Neural progenitor cell (in vitro differentiated cells): ENCODE results near the gene DYSF. TPM values are rescaled to one million over a fixed set of nuclear protein-coding genes. Genes with fewer than 3 reads are reported as not detected.

ENCODE experiments used
- DNase-seq: peaks from one replicate; pipeline ENCODE4 v3.0.0-alpha.2; 2016; ENCODE audit warnings: low spot score
- H2AFZ ChIP-seq: fragments of 200-600 bp; sonication (generic); replicated peaks from 2 replicates; pipeline ENCODE4 v1.6.1; 2016; ENCODE audit warnings: antibody characterized with exemption
- H3F3A ChIP-seq: fragments of 200-600 bp; sonication (generic); 2 replicates; pipeline ENCODE4 v1.6.1; 2016; ENCODE audit warnings: antibody characterized with exemption, low read depth
- H3K27ac ChIP-seq: fragments of 200-600 bp; sonication (generic); 2 replicates; pipeline ENCODE4 v1.5.1; 2016; ENCODE audit warnings: mild to moderate bottlenecking
- H3K27me3 ChIP-seq: fragments of 200-600 bp; sonication (generic); 2 replicates; pipeline ENCODE4 v1.6.1; 2016; ENCODE audit warnings: mild to moderate bottlenecking, moderate library complexity
- H3K36me3 ChIP-seq: fragments of 200-600 bp; sonication (generic); 2 replicates; pipeline ENCODE4 v1.5.1; 2016
- H3K4me1 ChIP-seq: fragments of 200-600 bp; sonication (generic); 2 replicates; pipeline ENCODE4 v1.6.1; 2016; ENCODE audit warnings: mixed run types
- H3K4me2 ChIP-seq: fragments of 200-600 bp; sonication (generic); 2 replicates; pipeline ENCODE4 v1.6.1; 2016
- H3K4me3 ChIP-seq: fragments of 200-600 bp; sonication (generic); 2 replicates; pipeline ENCODE4 v1.5.1; 2016
- H3K79me2 ChIP-seq: fragments of 200-600 bp; sonication (generic); 2 replicates; pipeline ENCODE4 v1.6.1; 2016; ENCODE audit warnings: low read depth
- H3K9ac ChIP-seq: fragments of 200-600 bp; sonication (generic); 2 replicates; pipeline ENCODE4 v1.6.1; 2016
- H3K9me3 ChIP-seq: fragments of 200-600 bp; sonication (generic); 2 replicates; pipeline ENCODE4 v1.5.1; 2016; ENCODE audit warnings: low read depth
- H4K20me1 ChIP-seq: fragments of 200-600 bp; sonication (generic); 2 replicates; pipeline ENCODE4 v1.6.1; 2016; ENCODE audit warnings: low read depth
- H3K27ac Mint-ChIP-seq: 3 replicates; pipeline ENCODE4 v1.8.0; 2021; ENCODE audit warnings: mixed read lengths
- H3K27me3 Mint-ChIP-seq: 2 replicates; pipeline ENCODE4 v1.8.0; 2022; ENCODE audit warnings: low read depth, mild to moderate bottlenecking, inconsistent platforms, moderate library complexity, mixed read lengths; ENCODE audit not compliant: insufficient read depth
- H3K36me3 Mint-ChIP-seq: 3 replicates; pipeline ENCODE4 v1.8.0; 2021; ENCODE audit warnings: mixed read lengths
- H3K4me1 Mint-ChIP-seq: 3 replicates; pipeline ENCODE4 v1.8.0; 2021; ENCODE audit warnings: mixed read lengths
- H3K4me3 Mint-ChIP-seq: 3 replicates; pipeline ENCODE4 v1.8.0; 2021; ENCODE audit warnings: mild to moderate bottlenecking, moderate library complexity, mixed read lengths
- H3K9me3 Mint-ChIP-seq: 3 replicates; pipeline ENCODE4 v1.8.0; 2020; ENCODE audit warnings: mixed read lengths
- EZH2 ChIP-seq: fragments of 200-600 bp; sonication (generic); IDR thresholded peaks from 2 replicates; pipeline ENCODE4 v1.6.1; 2017; ENCODE audit warnings: antibody characterized with exemption, mild to moderate bottlenecking, moderate library complexity
- EZH2phosphoT487 ChIP-seq: fragments of 200-600 bp; sonication (generic); IDR thresholded peaks from 2 replicates; pipeline ENCODE4 v1.6.1; 2017; ENCODE audit warnings: antibody characterized with exemption
- total RNA-seq: library from RNA; depleted of rRNA; stranded (reverse); fragments of >200 nt; gene quantifications from 2 replicates; pipeline ENCODE4 v1.2.3, GENCODE V29; 2015; ENCODE audit warnings: low replicate concordance
- TF ChIP-seq, protein P1 (sequence below): fragments of 200-600 bp; sonication (generic); IDR thresholded peaks from 2 replicates; pipeline ENCODE4 v1.5.1; 2017; ENCODE audit warnings: antibody characterized with exemption, mild to moderate bottlenecking

Gene DYSF
- total RNA-seq, 1 donor from 2014 or later, result 0.39 TPM

DNA sequence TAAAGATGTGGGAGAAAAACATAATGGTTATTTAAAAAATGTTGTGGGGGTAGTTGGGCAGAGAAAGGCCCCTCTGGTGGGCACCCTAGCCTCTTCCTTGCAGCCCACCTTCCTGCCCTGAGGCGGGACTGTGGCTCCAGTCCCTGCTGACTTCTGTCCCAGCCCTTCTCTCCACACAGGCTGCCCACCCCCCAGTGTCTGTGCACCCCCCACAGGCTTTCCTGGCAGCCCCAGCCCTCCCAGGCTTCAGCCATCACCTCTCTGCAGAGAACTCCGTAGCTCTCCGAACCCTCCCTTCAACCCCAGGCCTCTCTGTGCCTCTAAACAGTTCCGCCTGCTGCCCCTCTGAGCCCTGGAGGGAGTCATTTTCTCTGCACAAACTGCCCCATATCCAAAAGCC is 75.4 kb downstream of the DYSF start:
- no peaks in the 10 kb centered on the region for H3K36me3 ChIP-seq
- no peaks in the 10 kb centered on the region for H3K4me1 Mint-ChIP-seq
- no peaks in the 10 kb centered on the region for H3K9me3 ChIP-seq
- peaks cover 8% of the 10 kb centered on the region for H3K4me1 ChIP-seq
- no peak overlapping the region for H3K9ac ChIP-seq
- no peak overlapping the region for H3K4me3 ChIP-seq
- no peaks in the 10 kb centered on the region for H3K27me3 ChIP-seq
- H3K79me2 ChIP-seq, result no peaks in the 10 kb centered on the region
- H3K27ac ChIP-seq, result no peak overlapping the region
- no peaks in the 10 kb centered on the region for H3F3A ChIP-seq
- H3K4me3 Mint-ChIP-seq, result no peak overlapping the region
- H3K27ac Mint-ChIP-seq, result no peak overlapping the region
- no peaks in the 10 kb centered on the region for H3K9me3 Mint-ChIP-seq
- H3K27me3 Mint-ChIP-seq, result peaks cover 4% of the 10 kb centered on the region
- DNase-seq, result no peak
- H3K36me3 Mint-ChIP-seq, result no peaks in the 10 kb centered on the region
- TF ChIP-seq EZH2phosphoT487, result no peak
- TF ChIP-seq, protein P1, sequence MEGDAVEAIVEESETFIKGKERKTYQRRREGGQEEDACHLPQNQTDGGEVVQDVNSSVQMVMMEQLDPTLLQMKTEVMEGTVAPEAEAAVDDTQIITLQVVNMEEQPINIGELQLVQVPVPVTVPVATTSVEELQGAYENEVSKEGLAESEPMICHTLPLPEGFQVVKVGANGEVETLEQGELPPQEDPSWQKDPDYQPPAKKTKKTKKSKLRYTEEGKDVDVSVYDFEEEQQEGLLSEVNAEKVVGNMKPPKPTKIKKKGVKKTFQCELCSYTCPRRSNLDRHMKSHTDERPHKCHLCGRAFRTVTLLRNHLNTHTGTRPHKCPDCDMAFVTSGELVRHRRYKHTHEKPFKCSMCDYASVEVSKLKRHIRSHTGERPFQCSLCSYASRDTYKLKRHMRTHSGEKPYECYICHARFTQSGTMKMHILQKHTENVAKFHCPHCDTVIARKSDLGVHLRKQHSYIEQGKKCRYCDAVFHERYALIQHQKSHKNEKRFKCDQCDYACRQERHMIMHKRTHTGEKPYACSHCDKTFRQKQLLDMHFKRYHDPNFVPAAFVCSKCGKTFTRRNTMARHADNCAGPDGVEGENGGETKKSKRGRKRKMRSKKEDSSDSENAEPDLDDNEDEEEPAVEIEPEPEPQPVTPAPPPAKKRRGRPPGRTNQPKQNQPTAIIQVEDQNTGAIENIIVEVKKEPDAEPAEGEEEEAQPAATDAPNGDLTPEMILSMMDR, result no peak
- TF ChIP-seq EZH2, result no peak
- H4K20me1 ChIP-seq, result no peaks in the 10 kb centered on the region
- H2AFZ ChIP-seq, result no peak overlapping the region
- H3K4me2 ChIP-seq, result no peak overlapping the region

DNA sequence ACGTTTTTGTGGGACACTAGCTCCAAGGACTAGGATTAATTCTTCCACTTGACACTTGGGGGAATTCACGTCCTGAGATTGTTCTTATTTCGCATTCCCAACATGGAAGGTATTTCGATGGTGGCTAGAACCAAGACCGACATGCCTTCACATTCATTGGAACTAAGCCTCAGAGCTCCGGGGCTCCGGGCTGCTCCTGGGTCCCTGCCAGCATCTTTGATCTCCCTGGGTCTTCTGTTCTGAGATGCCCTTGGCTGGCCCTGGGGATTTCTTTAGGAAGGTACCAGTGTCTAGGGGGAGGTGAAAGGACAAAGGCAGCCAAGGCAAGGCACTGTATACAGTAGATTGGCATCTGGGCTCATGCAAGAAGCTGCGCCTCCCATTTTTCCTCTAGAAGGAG is 76.8 kb downstream of the DYSF start:
- Histone ChIP-seq H3K27ac (no peak overlapping the region), H2AFZ (no peak overlapping the region), H3K4me2 (no peak overlapping the region), H3K27me3 (no peaks in the 10 kb centered on the region), H3K4me3 (no peak overlapping the region), H3K79me2 (no peaks in the 10 kb centered on the region), H3K36me3 (no peaks in the 10 kb centered on the region), H3K9me3 (no peaks in the 10 kb centered on the region), H3F3A (no peaks in the 10 kb centered on the region), H3K4me1 (peaks cover 8% of the 10 kb centered on the region), H4K20me1 (no peaks in the 10 kb centered on the region), H3K9ac (no peak overlapping the region)
- Mint-ChIP-seq H3K4me3 (no peak overlapping the region), H3K36me3 (no peaks in the 10 kb centered on the region), H3K4me1 (no peaks in the 10 kb centered on the region), H3K27ac (no peak overlapping the region), H3K27me3 (peaks cover 5% of the 10 kb centered on the region), H3K9me3 (no peaks in the 10 kb centered on the region)
- TF ChIP-seq, protein P1, result no peak
- no peak for TF ChIP-seq EZH2
- no peak for TF ChIP-seq EZH2phosphoT487
- DNase-seq, result no peak

DNA sequence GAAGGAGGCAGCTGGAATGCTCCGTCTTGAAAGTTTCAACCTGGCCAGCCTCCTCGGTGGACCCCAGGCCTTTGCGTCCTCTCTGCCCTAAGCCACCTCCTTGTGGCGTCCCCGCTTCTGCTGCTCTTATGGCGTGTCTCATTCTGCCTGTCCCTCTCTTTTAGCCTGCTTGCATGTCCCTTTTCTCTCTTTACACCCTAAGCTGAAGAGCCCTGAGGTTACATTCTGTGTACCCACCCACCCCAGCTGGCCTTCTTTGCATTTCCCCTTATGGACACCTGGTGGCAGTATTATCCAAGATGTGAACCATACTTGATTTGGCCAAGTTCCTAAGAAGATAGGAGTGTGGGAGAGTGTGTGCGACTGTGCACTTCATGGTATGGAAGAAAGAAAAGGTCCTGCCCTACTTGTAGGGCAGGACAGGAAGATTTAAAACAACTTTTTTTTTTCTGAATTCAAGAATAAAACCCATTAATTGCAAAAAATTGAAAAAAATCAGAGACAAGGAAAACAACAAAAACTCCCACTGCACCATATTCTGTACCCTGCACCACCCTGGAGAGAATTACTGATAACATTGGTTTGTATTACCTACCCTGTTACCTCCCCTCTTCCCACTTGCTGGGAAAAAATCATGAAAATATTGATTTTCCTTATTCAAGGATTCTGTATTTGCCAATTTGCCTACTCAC is 77.4 kb downstream of the DYSF start:
- Histone ChIP-seq H3K27me3 (no peaks in the 10 kb centered on the region), H3K4me2 (no peak overlapping the region), H4K20me1 (no peaks in the 10 kb centered on the region), H3K4me3 (no peak overlapping the region), H3K4me1 (peaks cover 8% of the 10 kb centered on the region), H3K36me3 (no peaks in the 10 kb centered on the region), H3K27ac (no peak overlapping the region), H3K9me3 (no peaks in the 10 kb centered on the region), H3F3A (no peaks in the 10 kb centered on the region), H2AFZ (no peak overlapping the region), H3K79me2 (no peaks in the 10 kb centered on the region), H3K9ac (no peak overlapping the region)
- Mint-ChIP-seq H3K4me3 (no peak overlapping the region), H3K9me3 (no peaks in the 10 kb centered on the region), H3K27me3 (peaks cover 4% of the 10 kb centered on the region), H3K36me3 (no peaks in the 10 kb centered on the region), H3K4me1 (no peaks in the 10 kb centered on the region), H3K27ac (no peak overlapping the region)
- DNase-seq, result peak; percentile 74
- TF ChIP-seq, protein P1, result peak; percentile 90
- no peak for TF ChIP-seq EZH2
